GM21723 (cell line): ENCODE measurements around the gene DNER.
"Not testable (repeated sequence)": the region's sequence is repeated elsewhere in the genome, so short reads cannot be mapped to it uniquely, and the experiment has no call there.

Source experiments
- ATAC-seq: cut with Tn5 transposase; IDR thresholded peaks from one replicate; pipeline ENCODE4 v1.9.1; 2021; ENCODE audit warnings: mild to moderate bottlenecking, moderate library complexity; ENCODE audit not compliant: unreplicated experiment

Gene DNER

GRCh38 chr2:229715895-229716507, 1.6 kb upstream of the DNER start:
- no peak for ATAC-seq

- ATAC-seq, result peak; percentile 43
These were observed 584 bp upstream of the DNER start for GRCh38 chr2:229714736-229715541.

GRCh38 chr2:229713371-229714079, 830 bp downstream of the DNER start:
- no peak for ATAC-seq

- no peak for ATAC-seq
These were observed 2.2 kb downstream of the DNER start for GRCh38 chr2:229712136-229712535.

GRCh38 chr2:229708335-229708734, 6.0 kb downstream of the DNER start:
- ATAC-seq, result no peak

- ATAC-seq, result no peak
These were observed 10.3 kb downstream of the DNER start for GRCh38 chr2:229703909-229704630.

GRCh38 chr2:229701716-229702115, 12.6 kb downstream of the DNER start:
- ATAC-seq, result no peak

- ATAC-seq, result no peak
These were observed 13.3 kb downstream of the DNER start for GRCh38 chr2:229701062-229701461.

GRCh38 chr2:229695961-229696360, 18.4 kb downstream of the DNER start:
- no peak for ATAC-seq

- not testable (repeated sequence) for ATAC-seq
These were observed 20.5 kb downstream of the DNER start for GRCh38 chr2:229693845-229694244.

- ATAC-seq, result no peak
These were observed 22.7 kb downstream of the DNER start for GRCh38 chr2:229691631-229692030.

- no peak for ATAC-seq
These were observed 25.0 kb downstream of the DNER start for GRCh38 chr2:229689307-229689839.

- no peak for ATAC-seq
These were observed 26.2 kb downstream of the DNER start for GRCh38 chr2:229688141-229688540.

- ATAC-seq, result no peak
These were observed 28.0 kb downstream of the DNER start for GRCh38 chr2:229686122-229686919.

GRCh38 chr2:229684942-229685562, 29.3 kb downstream of the DNER start:
- ATAC-seq, result no peak

- no peak for ATAC-seq
These were observed 34.8 kb downstream of the DNER start for GRCh38 chr2:229679393-229680125.

- no peak for ATAC-seq
These were observed 38.8 kb downstream of the DNER start for GRCh38 chr2:229675569-229675968.

GRCh38 chr2:229674830-229675530, 39.4 kb downstream of the DNER start:
- no peak for ATAC-seq
